NCI-H82 treated with DMSO at 0.1 percent for 48 hours (cell line): ENCODE data around the gene OR2T35.
A peak's percentile ranks its signal among the peaks of the same experiment; 100 is the strongest.

ENCODE experiments used
- DNase-seq: peaks from one replicate; lab custom pipeline; 2025; ENCODE audit not compliant: unreplicated experiment; lab: John Stamatoyannopoulos, UW

OR2T35 gene

GRCh38 chr1:248627971-248628844 lies 16.9 kb downstream of the OR2T35 start:
- DNase-seq, result no peak

- DNase-seq, result no peak
Observed at GRCh38 chr1:248625971-248626370, 19.1 kb downstream of the OR2T35 start.

- no peak for DNase-seq
Observed at GRCh38 chr1:248625166-248625565, 19.9 kb downstream of the OR2T35 start.

- DNase-seq, result no peak
Observed at GRCh38 chr1:248622570-248623001, 22.5 kb downstream of the OR2T35 start.

GRCh38 chr1:248621770-248622169 lies 23.3 kb downstream of the OR2T35 start:
- no peak for DNase-seq

- DNase-seq, result peak; percentile 8
Observed at GRCh38 chr1:248618878-248619277, 26.2 kb downstream of the OR2T35 start.

GRCh38 chr1:248618119-248618518 lies 27.0 kb downstream of the OR2T35 start:
- DNase-seq, result no peak

- no peak for DNase-seq
Observed at GRCh38 chr1:248613742-248614141, 31.3 kb downstream of the OR2T35 start.

- no peak for DNase-seq
Observed at GRCh38 chr1:248611883-248612414, 33.1 kb downstream of the OR2T35 start.

GRCh38 chr1:248610301-248610700 lies 34.8 kb downstream of the OR2T35 start:
- DNase-seq, result no peak

- no peak for DNase-seq
Observed at GRCh38 chr1:248599396-248599795, 45.7 kb downstream of the OR2T35 start.

GRCh38 chr1:248597589-248597988 lies 47.5 kb downstream of the OR2T35 start, which contains the start of gene OR2T10:
OR2T10 (minus strand) TSS chr1:248597700; CDS start chr1:248593768, 3,932 bp downstream.
- no peak for DNase-seq

- no peak for DNase-seq
Observed at GRCh38 chr1:248596615-248597014, 48.5 kb downstream of the OR2T35 start.

GRCh38 chr1:248593226-248593625 lies 51.9 kb downstream of the OR2T35 start:
- DNase-seq, result no peak

GRCh38 chr1:248592655-248593054 lies 52.4 kb downstream of the OR2T35 start:
- no peak for DNase-seq

GRCh38 chr1:248590055-248590454 lies 55.0 kb downstream of the OR2T35 start:
- no peak for DNase-seq

GRCh38 chr1:248589334-248589733 lies 55.7 kb downstream of the OR2T35 start:
- no peak for DNase-seq
